ENCODE results near the gene AGRP.
"Not testable (repeated sequence)": the region's sequence is repeated elsewhere in the genome, so short reads cannot be mapped to it uniquely, and the experiment has no call there.

AGRP gene

DNA sequence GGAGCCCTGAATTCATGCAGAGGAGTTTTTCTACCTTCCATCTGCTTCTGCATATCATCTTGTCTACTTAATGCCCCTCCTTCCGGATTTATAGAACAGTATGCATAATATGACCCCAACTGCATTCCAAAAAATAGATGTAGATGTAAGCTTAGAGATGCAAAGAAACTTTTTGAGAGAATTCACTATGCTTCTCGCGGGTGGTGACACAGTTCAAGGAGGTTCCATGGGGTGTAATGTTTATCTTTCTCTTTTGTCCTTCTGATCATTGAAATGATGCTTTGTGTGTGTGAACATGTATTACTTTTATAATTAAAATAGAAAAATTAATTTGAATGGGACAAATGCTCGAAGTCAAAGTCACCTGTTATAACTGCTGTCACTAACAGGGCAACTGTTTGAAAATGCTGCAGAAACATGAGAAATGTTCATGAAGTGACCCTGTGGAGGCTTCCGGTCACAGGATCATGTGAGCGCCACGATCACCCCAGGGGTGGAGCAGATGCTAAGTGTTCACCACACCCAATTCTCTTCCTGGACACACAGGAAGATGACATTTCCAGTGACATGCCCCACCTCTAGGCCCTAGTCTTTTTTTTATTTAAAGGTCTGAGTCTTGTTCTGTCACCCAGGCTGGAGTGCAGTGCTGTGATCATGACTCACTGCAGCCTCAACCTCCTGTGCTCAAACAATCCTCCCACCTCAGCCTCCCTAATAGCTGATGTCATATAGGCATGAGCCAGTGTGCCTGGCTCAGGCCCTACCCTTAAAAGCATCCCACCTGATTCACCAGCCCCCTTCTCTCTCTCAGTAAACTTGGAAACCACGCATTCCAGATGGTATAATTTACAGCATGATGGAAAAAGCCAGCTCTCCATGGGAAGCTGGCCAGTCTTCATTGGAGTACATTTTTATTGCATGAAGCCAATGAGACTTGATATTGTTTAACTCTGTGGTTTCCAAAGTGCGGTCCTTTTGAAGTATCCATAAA lies 21.0 kb upstream of the AGRP start:
- DNase-seq = no peak

- no peak for DNase-seq
Measured at GRCh38 chr16:67499106-67499505, 15.8 kb upstream of the AGRP start.

- no peak for DNase-seq
Measured at GRCh38 chr16:67490335-67491096, 7.2 kb upstream of the AGRP start.

GRCh38 chr16:67489401-67490083 lies 6.2 kb upstream of the AGRP start:
- no peak for DNase-seq

DNA sequence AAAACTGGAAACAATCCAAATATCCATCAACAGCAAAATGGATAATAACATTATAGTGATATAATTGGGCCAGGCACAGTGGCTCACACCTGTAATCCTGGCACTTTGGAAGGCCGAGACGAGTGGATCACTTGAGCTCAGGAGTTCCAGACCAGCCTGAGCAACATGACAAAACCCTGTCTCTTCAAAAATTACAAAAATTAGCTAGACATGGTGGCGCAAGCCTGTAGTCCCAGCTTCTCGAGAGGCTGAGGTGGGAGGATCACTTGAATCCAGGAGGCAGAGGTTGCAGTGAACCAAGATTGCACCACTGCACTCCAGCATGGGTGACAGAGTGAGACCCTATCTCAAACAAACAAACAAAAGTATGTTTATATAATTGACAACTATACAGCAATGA lies 4.2 kb upstream of the AGRP start:
- not testable (repeated sequence) for DNase-seq

DNA sequence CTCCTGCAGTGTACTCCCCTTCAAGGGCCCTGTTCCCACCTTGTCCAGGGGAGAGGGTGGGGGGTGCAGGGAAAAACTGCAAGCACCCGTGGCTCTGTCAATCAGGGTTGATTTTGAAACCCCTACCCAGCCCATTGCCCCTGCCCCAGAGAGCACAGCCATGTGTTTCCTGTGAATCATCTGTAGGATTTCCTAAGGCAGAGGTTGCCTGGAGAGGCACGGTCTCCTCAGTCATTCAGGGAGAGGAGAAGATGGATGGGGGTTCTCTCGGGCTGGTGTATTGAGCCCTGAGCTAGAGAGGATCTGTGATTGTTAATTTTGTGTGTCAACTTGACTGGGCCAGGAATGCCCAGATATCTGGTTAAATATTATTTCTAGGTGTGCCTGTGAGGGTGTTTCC lies 3.5 kb upstream of the AGRP start:
- DNase-seq = no peak

GRCh38 chr16:67483731-67484525 lies 581 bp upstream of the AGRP start:
- no peak for DNase-seq

DNA sequence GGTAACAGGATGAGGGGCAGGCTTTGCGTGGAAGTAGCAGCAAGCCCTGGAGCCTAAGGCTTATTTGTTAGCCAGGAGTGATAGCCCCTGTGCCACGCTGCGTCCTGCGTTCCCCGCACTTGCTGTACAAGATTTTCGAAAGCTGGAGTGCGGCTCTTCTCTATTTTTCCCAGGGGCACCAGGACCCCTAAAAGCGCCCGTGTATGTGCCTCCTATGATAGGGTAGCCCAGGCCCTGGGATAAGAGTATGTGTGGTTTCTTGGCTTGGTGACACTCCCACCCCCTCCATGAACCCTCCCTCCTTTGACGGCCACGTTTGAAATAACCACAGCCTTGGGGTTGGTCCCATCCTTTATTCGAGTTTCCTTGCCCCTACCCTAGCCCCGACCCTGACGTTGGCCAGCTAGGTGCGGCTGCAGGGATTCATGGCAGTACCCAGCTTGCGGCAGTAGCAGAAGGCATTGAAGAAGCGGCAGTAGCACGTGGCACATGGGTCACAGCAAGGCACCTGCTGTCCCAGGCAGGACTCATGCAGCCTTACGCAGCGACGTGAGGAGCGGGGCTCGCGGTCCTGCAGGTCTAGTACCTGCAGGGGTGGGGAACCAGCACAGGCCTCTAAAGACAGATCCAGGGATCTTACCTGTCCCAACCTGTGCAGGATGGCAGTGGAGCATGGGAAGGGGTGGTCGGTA lies 968 bp downstream of the AGRP start:
- DNase-seq = no peak

DNA sequence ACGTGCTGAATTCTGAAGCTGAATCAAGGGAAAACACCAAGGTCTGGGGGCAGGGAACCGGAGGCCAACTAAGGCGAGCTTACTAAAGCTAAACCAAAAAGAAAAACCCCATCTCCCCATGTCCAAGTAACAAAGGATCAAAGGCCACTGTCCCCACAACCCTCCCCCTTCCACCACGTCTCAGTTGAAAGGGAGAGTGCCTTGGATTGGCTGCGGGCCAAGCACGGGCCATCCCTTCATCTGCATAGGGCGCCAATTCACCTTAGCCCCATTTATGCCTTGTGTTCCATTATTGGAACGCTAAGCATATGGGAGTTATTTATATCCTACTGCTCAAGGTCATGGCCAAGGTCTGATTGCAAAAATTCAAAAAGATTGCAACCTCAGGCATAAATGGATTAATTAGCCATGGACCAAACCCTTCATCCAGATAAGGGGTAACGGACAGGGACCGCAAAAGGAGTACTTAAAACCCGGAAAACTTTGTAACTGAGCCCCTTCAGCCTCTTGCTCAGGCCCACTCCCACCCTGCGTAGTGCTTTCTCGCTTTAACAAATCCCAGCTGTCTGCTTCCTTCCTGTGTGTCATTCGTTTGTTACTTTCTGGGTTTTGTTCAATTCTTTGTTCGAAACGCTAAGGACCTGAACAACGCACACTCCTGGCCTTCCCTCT lies 1.6 kb downstream of the AGRP start:
- no peak for DNase-seq

GRCh38 chr16:67480833-67481560 lies 2.4 kb downstream of the AGRP start, which contains the start of gene ATP6V0D1:
Gene ATP6V0D1, minus strand, starts transcription at chr16:67481157. Its CDS starts 71 bp downstream, at chr16:67481086.
- DNase-seq = peak; percentile 96 to 97

DNA sequence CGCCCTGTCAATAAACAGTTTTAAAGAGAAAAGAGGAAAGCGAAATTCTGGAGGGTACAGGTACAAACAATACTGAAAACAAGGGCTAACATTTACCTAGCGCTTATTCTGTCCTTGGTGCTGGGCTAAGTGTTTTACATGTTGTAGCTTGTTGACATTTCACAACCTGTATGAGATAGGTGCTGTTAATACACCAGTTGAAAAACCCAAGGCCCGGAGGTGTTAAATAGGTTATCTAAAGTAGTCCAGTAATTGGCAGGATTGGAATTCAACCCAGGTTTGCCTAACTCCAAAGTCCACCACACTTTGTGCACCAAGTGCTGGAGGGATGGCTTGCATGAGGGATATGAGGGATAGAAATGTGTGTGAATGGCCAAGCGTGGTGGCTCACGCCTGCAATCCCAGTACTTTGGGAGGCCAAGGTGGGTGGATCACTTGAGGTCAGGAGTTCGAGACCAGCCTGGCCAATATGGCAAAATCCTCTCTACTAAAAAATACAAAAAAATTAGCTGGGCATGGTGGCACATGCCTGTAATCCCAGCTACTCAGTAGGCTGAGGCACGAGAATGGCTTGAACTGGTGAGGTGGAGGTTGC lies 5.3 kb downstream of the AGRP start:
- no peak for DNase-seq

DNA sequence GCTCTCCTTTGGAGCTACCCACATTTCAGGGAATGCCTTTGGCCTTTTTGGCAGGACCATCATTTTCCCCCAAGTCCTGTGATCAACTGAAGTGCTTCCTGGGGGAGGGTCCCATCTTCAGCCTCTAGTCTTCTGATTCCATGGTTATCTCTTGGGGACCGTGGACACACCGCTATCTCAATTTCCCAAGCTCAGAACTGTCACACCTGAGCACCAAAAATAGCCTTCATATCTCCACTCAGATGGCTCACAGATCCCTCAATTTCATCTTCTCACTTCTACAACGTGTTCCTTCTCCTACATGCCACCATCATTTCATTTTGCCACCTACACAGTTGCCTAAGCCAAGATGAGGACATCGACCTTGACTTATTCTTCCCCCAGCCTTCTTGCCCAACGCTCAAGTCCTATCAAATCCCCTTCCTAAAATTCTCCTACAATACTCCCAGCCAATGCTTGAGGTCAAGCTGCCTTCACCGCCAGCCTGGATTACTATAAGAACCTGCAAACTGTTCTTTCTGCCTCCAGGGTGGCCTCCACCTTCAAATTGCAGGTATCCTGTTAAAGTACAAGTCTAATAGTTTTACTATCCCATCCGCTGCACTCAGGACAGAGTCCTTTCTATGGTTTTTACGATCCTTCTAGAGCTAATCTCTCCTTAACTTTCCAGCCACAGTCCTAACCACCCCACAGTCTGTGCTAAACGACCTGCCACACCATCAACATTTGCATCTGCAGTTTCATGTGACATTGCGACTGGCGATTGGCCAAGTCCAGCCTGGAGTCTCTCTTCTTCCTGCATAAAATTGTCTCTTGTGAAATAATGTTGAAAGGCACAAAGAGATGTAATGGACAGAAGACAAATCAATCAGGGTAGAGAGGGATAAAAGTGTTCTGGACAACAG lies 8.5 kb downstream of the AGRP start:
- no peak for DNase-seq

GRCh38 chr16:67471758-67472384 lies 11.5 kb downstream of the AGRP start:
- no peak for DNase-seq

DNA sequence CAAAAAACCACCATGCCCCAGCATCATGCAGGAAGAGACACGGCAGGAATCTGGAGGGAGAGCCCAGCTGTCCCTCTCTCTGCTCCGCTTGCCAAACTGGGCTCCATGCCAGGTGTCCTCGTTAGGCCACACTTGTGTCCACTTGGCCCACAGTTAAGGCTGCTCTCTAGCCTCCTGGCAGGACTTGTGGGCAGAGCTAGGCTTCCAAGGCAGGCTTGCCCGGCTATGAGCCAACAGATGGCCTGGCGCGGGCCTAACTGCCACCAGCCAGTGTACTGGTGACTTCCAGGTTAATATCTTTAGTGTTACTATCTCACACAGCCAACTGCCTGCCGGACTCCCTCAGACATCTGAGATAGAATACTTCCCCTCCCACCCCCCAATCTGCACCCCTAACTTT lies 13.0 kb downstream of the AGRP start:
- peak; percentile 92 for DNase-seq

GRCh38 chr16:67468731-67469130 lies 14.6 kb downstream of the AGRP start:
- DNase-seq = no peak

GRCh38 chr16:67466581-67466980 lies 16.8 kb downstream of the AGRP start:
- DNase-seq = no peak

DNA sequence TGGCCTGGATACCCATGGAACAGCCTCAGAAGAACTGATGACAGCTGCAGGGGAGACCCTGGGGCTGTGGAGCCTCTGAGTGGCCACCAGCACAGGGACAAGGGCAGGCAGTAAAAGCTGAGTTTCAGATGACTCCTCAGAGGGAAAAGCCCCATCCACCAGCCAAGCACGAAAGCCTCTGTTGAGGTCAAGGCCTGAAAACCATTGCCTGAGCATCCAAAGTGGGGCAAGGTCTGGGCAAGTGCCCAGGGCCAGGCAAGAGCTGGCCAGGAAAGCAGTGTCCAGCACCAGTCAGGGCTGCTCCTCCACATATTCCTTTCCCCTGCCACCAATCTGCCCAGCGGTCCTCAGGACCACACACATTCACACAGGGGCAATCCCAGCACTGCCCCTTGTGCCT lies 18.8 kb downstream of the AGRP start:
- no peak for DNase-seq

- no peak for DNase-seq
Measured at GRCh38 chr16:67463691-67464090, 19.7 kb downstream of the AGRP start.
